Superior temporal gyrus (tissue), 1 donor: ENCODE results near the gene CDC14C.
"Not testable (repeated sequence)": the region's sequence is repeated elsewhere in the genome, so short reads cannot be mapped to it uniquely, and the experiment has no call there.

Experiments
- DNase-seq: peaks from one replicate; pipeline ENCODE4 v3.0.0-alpha.2; 2016; ENCODE audit errors: extremely low spot score

Gene CDC14C

DNA sequence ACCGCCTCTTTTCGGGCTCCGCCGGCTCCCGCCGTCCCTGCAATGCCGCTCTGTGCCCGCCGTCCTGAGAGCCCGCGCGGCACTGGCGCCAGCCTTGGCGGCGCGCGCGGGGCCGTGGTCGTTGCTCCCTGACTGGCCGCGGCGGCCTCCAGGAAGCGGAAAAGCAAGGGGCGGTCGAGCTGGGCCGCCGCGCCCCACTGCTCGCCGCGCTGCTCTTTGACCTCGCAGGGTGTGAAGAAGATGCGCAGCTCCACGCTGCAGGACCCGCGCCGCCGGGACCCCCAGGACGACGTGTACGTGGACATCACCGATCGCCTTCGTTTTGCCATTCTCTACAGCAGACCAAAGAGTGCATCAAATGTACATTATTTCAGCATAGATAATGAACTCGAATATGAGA, at the start of gene CDC14C:
Gene CDC14C (plus strand): TSS at position 115 of the 400 bp plus-strand sequence. CDS start 126 bp downstream, at position 241.
- no peak for DNase-seq

DNA sequence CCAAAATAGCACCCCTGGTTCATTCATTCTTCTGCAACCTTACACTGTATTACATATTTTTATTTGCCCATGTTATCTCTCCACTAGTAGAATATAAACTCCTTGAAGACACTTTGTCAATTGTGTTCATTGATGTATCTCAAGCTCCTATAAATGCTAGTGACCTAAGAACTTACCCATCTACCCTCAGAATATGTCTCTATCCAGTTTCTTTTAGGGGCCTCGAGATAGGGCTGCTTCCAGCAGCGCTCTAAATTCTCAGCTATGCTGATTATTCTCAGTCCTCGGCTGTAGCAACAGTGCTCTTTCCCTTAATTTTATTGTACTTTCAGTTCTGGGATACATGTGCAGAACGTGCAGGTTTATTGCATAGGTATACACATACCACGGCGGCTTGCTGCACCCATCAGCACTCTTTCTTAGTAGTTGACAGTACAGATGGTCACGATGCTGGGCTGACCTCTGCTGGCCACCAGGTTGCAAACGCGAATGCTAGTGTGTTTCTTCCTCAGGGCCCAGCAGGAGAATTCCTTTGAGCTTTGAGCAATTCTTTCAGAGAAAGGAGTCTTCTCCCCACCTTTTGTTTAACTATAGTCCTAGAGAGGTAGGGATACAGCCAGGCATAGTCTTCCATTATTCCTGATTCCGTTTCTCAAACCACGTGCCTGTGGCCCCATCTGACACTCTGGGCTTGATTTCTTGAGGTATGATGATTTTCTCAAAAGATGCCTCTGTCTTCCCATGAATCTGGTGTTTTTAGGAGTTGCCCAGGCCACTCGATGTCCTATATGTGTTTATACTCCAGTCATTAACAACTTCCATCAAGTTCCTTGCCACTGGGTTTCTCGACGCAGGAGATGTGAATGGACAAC, 49.1 kb upstream of the CDC14C start:
- DNase-seq: peak; percentile 81

- no peak for DNase-seq
Observed at GRCh38 chr7:48876087-48876486, 48.3 kb upstream of the CDC14C start.

GRCh38 chr7:48880851-48881250, 43.5 kb upstream of the CDC14C start:
- DNase-seq: no peak

DNA sequence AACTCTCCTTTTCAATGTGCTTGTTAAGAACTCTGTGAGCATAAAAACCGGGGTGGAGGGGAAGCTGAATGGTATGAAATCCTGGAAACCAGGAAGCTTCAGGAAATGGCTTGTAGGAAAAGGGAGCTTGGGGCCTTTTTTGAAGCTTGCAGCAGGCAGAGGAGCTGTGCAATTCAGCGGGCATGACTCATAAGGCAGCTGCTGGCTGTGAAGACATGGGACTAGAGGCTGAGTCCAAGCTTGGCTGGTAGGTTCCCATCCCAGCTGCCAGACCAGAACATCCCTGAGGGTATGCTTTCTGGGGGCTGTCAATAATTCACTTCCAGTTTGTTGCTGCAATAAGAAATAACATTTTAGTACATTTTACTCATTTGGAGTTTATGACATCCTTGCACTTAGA, 36.8 kb upstream of the CDC14C start:
- DNase-seq: peak; percentile 13

DNA sequence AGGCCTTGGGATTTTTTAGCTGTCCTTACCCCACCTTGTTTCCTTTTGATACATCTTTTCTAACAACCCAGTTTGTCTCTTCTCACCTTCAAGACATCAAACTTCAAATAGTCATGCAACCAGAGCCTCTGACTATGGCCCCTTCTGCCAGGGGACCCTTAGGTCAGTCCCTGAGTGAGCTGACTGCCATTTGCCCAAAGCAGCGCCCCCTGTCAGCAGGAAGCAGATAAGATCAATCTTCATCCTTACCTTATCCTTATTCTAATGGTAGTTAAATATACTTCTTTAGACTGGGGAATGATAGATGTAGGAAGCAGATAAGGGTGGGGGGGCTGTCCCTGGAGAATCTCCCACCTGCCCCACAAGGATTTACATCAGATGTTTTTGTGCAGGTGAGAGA, 29.8 kb upstream of the CDC14C start:
- no peak for DNase-seq

GRCh38 chr7:48899932-48900331, 24.4 kb upstream of the CDC14C start:
- DNase-seq: no peak

DNA sequence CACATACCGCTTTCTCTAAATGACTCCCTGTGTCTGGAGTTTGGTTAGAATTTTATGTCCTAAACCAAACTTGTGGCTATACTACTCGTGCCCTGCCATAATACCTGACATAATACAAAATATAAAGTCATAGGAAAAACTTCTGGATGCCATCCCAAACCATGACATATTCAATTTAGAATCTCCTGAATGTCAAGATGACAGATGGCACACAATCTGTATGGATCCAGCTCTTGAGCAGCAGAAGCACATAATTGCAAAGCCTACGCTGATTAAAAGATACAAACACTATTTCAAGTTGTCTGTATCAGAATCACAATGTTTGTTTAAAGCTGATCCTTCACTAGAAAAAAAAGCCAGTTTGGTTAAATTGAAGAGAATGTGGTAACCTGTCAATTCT, 22.4 kb upstream of the CDC14C start:
- no peak for DNase-seq

DNA sequence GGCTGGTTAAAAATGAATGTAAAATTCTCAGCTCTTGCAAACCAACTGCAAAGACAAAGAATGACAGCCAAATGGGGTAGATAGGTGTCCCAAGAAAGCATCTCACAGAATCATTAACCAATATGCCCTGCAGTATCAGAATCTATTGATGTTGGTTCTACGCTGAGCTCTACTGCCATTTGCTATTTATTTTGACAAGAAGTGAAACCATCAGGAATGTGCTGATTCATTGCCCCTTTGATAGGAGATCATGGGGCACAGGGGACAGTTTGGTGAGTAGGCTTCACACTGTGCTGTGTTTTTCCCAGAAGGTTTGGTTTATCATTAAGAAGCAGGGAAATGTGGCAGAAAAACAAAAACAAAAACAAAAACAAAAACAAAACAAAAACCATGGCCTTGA, 19.4 kb upstream of the CDC14C start:
- no peak for DNase-seq

GRCh38 chr7:48905686-48906085, 18.7 kb upstream of the CDC14C start:
- DNase-seq: not testable (repeated sequence)

GRCh38 chr7:48909887-48910286, 14.5 kb upstream of the CDC14C start:
- not testable (repeated sequence) for DNase-seq

DNA sequence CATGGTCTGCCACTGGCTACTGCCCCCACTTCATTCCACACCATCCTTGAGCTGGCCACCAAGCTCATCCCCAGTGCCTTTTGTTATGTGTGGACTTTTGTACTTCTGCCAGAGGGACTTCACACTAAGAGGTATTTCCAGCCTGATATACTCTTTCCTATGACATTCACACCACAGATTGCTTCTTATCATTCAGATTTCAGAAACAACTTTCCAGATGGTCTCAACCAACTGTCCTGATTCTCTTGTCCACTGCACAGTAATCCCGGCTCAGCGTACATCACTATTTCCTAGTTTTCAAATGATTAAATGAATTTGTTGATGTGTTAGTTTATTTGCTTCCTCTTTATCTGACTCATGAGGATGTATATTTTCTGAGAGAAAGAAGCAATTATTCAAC, 7.1 kb downstream of the CDC14C start:
- no peak for DNase-seq

DNA sequence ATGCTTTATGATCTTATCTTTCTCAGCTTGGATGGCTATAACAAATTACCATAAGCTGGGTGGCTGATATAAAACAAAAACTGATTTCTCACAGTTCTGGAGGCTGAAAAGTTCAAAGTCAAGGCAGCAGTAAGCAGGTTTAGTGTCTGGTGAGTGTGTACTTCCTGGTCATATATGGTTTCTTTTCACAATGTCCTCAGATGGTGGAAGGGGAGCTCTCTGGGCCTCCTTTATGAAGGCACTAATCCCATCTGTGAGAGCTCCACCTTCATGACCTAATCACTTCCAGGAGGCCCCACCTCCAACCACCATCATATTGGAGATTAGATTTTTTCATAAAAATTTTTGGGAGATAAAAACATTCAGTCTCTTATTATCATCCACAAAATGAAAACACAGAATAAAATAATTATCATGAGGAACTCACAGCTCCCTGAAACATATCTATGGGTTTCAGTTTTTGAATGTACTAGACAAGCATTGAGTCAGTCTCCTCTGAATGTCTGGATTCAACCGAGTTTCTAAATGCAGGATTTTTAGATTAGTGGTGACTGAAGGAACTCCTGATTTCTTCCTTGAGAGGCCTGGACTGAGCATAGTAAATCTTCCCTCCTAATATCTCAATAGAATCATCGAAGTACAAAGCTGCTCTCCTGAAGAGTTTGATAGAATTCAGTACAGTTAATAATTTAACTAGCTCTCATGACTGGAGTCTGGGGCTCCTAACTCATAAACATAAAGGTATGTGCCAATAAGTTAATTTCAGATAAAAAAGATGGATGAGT, 8.0 kb downstream of the CDC14C start:
- no peak for DNase-seq

DNA sequence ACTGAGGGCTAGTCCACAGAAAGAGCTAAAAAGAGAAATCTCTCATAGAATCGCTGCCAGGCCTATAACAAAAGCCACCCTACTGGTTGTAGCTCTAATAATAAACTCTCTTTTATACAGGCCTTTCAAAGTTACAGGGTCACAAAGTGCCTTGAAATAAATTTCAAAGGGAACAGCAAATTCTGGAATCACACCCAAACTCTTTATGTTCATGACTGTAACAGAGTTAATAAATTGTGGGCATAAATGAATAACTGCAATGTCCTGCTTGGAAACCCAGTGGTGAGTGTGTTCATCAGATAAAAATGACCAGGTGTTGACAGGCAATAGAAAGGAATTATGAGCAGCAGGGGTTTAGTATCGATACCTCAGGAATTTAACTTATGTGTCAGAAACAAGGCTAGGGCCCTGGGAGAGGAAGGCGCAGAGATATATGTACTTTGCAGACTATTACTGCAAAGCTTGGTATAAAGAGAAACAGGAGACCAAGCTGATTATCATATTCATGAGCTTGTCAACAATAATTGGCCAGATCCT, 9.3 kb downstream of the CDC14C start:
- DNase-seq: no peak

- no peak for DNase-seq
Observed at GRCh38 chr7:48938539-48939295, 14.4 kb downstream of the CDC14C start.

DNA sequence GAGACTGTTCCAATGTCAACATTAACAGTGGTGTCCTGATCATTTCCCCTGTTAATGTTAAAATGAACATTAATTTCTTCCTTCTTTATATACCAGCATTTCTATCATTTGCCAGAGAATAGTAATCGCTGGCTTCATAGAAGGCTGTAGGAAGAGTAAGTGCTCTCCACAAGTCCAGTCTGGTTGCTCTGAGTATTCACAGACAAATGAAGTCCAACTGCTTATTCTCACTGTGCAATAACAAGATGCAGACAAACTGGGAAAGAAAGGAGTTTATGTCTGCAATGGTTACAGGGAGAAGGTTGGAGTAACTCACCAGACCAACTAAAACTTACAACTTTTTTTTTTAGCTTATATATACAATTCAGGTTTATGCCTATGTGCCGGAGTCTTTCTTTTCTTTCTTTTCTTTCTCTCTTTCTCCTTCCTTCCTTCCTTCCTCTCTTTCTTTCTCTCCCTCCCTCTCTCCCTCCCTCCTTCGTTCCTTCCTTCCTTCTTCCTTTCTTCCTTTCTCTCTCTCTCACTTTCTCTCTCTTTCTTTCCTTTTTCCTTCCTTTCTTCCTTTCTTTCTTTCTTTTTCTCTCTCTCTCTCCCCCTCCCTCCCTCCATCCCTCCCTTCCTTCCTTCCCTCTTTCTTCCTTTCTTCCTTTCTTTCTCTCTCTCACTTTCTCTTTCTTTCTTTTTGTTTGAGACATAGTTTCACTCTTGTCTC, 19.1 kb downstream of the CDC14C start:
- DNase-seq: no peak

DNA sequence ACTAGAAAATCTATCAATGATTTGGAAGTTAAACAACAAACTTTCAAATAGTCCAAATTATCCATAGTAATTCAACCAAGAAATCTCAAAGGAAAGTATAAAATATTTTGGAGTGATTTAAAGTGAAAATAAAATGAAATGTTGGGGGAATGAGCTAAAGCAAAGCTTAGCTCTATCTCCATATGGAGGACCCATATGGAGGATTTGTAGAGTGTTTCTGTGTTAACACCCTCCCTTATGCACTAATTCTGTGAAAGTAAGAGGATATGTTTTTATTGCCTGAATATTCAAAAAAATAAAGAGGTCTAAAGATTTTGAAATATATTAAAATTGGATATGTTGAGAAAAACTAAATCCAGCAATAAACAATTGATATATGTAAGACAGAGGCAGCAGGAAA, 31.6 kb downstream of the CDC14C start:
- no peak for DNase-seq

GRCh38 chr7:48959676-48960075, 35.3 kb downstream of the CDC14C start:
- DNase-seq: no peak

DNA sequence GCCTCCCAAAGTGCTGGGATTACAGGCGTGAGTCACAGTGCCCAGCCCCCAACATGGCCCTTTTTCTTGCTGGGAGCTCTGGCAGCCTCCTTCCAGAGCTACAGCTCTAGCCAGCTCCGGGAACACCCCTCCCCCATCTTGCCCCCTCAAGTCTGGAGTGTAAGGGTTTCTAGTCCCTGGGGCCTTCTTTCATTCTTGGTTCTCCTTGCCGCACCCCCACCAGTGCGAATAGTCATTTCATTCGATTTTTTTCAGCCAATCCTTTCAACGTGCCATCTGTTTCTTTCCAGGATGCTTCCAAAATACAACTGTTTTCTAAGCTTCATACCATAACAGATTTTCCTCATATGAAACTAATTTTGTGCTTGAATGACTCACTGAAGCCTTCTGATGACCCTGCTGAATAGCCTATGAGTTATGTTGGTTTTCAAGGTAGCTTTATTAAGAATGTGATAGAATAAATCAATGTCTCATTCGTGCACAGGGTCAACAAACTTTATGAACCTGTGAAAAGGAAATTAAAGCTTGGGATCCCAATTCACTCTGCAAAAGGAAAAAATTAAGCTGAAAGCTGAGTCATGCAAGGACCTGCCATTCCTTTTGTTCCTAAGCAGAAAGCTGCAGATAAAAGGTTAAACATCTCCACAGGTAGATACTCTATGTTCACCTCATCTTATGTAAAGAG, 38.6 kb downstream of the CDC14C start:
- DNase-seq: no peak

- DNase-seq: peak; percentile 37
Observed at GRCh38 chr7:48964074-48964473, 39.7 kb downstream of the CDC14C start.

GRCh38 chr7:48971173-48971572, 46.8 kb downstream of the CDC14C start:
- DNase-seq: no peak
